Endothelial cell of umbilical vein (primary cell): ENCODE results near the gene ALKBH7.

ENCODE experiments used
- EZH2 ChIP-seq: IDR thresholded peaks from 2 replicates; pipeline ENCODE4 v1.6.1; 2012; ENCODE audit warnings: borderline replicate concordance, low read depth, mild to moderate bottlenecking, moderate library complexity, low read length, inconsistent platforms; ENCODE audit not compliant: severe bottlenecking
- FOS ChIP-seq: IDR thresholded peaks from 2 replicates; pipeline ENCODE4 v1.6.1; 2011; ENCODE audit warnings: mild to moderate bottlenecking, low read length, moderate library complexity, borderline replicate concordance; ENCODE audit not compliant: insufficient read depth
- GATA2 ChIP-seq: IDR thresholded peaks from 2 replicates; pipeline ENCODE4 v1.7.0; 2011; ENCODE audit warnings: low read depth, mild to moderate bottlenecking, moderate library complexity, mixed read lengths, low read length; ENCODE audit not compliant: insufficient read length, insufficient read depth
- JUN ChIP-seq: IDR thresholded peaks from 2 replicates; pipeline ENCODE4 v1.6.1; 2011; ENCODE audit warnings: borderline replicate concordance, low read depth; ENCODE audit not compliant: insufficient read length, insufficient read depth
- MYC ChIP-seq: IDR thresholded peaks from one replicate; pipeline ENCODE4 v1.6.1; 2011; ENCODE audit warnings: mild to moderate bottlenecking, low read depth, low read length
- POLR2A ChIP-seq: IDR thresholded peaks from 2 replicates; pipeline ENCODE4 v1.6.1; 2012; ENCODE audit warnings: low read depth, mild to moderate bottlenecking, control low read depth, low read length
- POLR2AphosphoS5 ChIP-seq: IDR thresholded peaks from 2 replicates; pipeline ENCODE4 v1.6.1; 2012; ENCODE audit warnings: low read depth, mild to moderate bottlenecking, control low read depth, low read length, moderate library complexity; ENCODE audit not compliant: insufficient read depth
- TF ChIP-seq, protein P1 (sequence below), 2 donors: IDR thresholded peaks; 1 replicate in 1 of 2; 2 replicates in 1 of 2; pipeline ENCODE4 v1.5.1; 2011; ENCODE audit warnings: low read length in 2 of 2, mild to moderate bottlenecking in 2 of 2, moderate library complexity in 2 of 2, control low read depth in 1 of 2, inconsistent platforms in 1 of 2, low read depth in 1 of 2; ENCODE audit not compliant: insufficient read depth in 1 of 2; ENCODE audit errors: extremely low read depth in 1 of 2
- TF ChIP-seq, protein P2 (sequence below): IDR thresholded peaks from 2 replicates; pipeline ENCODE4 v1.6.1; 2011; ENCODE audit not compliant: insufficient read depth, insufficient read length

DNA sequence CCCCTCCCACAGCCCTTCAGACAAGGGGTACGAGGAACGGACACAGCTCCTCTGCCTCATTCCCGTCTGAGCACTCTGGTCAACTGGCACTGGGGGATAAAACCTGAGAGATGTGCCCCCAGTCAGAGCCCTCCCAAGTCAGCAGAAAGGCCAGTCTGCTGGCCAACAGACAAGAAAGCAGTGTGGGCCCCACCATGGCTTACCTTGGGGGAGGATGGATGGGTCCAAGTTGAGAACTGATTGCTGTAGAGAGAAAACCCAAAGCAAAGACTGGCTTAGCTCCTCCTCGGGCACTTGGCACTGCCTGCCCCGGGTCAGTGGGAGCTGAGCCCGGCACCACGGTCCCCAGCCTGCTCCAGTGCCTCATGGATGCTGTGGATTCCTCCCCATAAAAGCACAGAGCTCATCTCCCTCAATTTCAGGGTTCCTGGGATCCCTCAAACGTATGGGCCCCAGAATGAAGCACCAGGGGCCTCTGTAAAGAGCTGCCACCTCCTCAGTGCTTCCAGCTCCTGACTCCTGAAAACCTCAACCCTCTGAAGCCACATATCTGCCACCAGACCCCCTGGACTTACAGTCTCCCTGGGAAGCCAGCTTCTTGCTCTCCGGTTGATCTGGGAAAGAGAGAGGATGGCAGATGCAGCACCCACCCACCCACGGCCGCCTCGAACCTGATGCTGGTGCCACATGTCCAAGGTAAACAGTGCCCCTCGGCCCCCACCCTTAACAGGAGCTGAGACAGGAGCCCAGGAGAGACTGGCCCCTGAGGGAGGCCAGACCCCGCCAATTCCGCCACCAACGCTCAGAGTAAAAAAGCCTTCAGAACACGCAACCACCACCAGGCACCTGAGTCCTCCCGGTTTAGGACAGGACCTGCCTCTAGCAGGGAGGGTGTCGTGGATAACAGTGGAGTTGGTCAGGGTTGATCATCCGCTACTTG lies 48.8 kb downstream of the ALKBH7 start:
- TF ChIP-seq, protein P1, sequence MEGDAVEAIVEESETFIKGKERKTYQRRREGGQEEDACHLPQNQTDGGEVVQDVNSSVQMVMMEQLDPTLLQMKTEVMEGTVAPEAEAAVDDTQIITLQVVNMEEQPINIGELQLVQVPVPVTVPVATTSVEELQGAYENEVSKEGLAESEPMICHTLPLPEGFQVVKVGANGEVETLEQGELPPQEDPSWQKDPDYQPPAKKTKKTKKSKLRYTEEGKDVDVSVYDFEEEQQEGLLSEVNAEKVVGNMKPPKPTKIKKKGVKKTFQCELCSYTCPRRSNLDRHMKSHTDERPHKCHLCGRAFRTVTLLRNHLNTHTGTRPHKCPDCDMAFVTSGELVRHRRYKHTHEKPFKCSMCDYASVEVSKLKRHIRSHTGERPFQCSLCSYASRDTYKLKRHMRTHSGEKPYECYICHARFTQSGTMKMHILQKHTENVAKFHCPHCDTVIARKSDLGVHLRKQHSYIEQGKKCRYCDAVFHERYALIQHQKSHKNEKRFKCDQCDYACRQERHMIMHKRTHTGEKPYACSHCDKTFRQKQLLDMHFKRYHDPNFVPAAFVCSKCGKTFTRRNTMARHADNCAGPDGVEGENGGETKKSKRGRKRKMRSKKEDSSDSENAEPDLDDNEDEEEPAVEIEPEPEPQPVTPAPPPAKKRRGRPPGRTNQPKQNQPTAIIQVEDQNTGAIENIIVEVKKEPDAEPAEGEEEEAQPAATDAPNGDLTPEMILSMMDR (IDR thresholded peaks at IDR 0.05; ENCODE audit: extremely low read depth in 1 of 2, insufficient read depth in 1 of 2, low read depth in 1 of 2, low read length in 2 of 2), result no peak
- TF ChIP-seq POLR2AphosphoS5, result no peak
- no peak for TF ChIP-seq EZH2
- no peak for TF ChIP-seq POLR2A
- TF ChIP-seq MYC, result no peak
- TF ChIP-seq, protein P2, sequence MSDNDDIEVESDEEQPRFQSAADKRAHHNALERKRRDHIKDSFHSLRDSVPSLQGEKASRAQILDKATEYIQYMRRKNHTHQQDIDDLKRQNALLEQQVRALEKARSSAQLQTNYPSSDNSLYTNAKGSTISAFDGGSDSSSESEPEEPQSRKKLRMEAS, result no peak
- TF ChIP-seq GATA2, result no peak
- TF ChIP-seq JUN, result no peak
- no peak for TF ChIP-seq FOS
